Transverse colon (tissue), 4 donors: ENCODE measurements around the gene MAP4K3.

Experiments used
- POLR2A ChIP-seq: fragments of 450-650 bp; IDR thresholded peaks from one replicate; pipeline ENCODE4 v1.6.1; 2016; ENCODE audit warnings: antibody characterized with exemption, mild to moderate bottlenecking, moderate library complexity
- POLR2AphosphoS5 ChIP-seq, 3 donors: sonication (generic); formaldehyde crosslinking; IDR thresholded peaks; one replicate each; pipeline ENCODE4 v1.6.1; 2016; ENCODE audit warnings: antibody characterized with exemption in 3 of 3
- TF ChIP-seq, protein P1 (sequence below), 5 experiments: fragments of 200-600 bp in 3 of 5; fragments of 450-650 bp in 2 of 5; sonication (generic) in 3 of 5; IDR thresholded peaks; 1 replicate in 2 of 5; 2 replicates in 3 of 5; pipeline ENCODE4 v1.5.1; 2016 to 2017; ENCODE audit warnings: antibody characterized with exemption in 5 of 5, inconsistent platforms in 3 of 5, mild to moderate bottlenecking in 2 of 5, moderate library complexity in 1 of 5

GRCh38 chr2:39266916-39267434 is 170.1 kb downstream of the MAP4K3 start:
- TF ChIP-seq, protein P1, sequence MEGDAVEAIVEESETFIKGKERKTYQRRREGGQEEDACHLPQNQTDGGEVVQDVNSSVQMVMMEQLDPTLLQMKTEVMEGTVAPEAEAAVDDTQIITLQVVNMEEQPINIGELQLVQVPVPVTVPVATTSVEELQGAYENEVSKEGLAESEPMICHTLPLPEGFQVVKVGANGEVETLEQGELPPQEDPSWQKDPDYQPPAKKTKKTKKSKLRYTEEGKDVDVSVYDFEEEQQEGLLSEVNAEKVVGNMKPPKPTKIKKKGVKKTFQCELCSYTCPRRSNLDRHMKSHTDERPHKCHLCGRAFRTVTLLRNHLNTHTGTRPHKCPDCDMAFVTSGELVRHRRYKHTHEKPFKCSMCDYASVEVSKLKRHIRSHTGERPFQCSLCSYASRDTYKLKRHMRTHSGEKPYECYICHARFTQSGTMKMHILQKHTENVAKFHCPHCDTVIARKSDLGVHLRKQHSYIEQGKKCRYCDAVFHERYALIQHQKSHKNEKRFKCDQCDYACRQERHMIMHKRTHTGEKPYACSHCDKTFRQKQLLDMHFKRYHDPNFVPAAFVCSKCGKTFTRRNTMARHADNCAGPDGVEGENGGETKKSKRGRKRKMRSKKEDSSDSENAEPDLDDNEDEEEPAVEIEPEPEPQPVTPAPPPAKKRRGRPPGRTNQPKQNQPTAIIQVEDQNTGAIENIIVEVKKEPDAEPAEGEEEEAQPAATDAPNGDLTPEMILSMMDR (IDR thresholded peaks at IDR 0.05): no peak
- no peak for TF ChIP-seq POLR2AphosphoS5 (IDR thresholded peaks at IDR 0.05)
- TF ChIP-seq POLR2A: no peak
